A549 (cell line): ENCODE results near the gene FAM163A. TPM values are rescaled to one million over a fixed set of nuclear protein-coding genes. Genes with fewer than 3 reads are reported as not detected.
"Not testable (repeated sequence)": the region's sequence is repeated elsewhere in the genome, so short reads cannot be mapped to it uniquely, and the experiment has no call there.

Source experiments
- ATAC-seq, 2 experiments: fragments of 200-7000 bp in 1 of 2; fragments of >200 bp in 1 of 2; cut with Nextera tagmentation in 1 of 2; cut with Tn5 transposase in 1 of 2; 3 replicates each; pipeline versions ENCODE4 v1.8.0 to v1.9.1; 2018 to 2020; ENCODE audit warnings: mild to moderate bottlenecking in 1 of 2, moderate library complexity in 1 of 2
- CTCF ChIA-PET: fragments of 300-600 bp; sonication (Branson Sonifier 250); formaldehyde crosslinking; extraction: SDS; loops from one replicate; lab custom pipeline; 2021; ENCODE audit warnings: antibody characterized with exemption, inconsistent platforms; lab: Yijun Ruan, JAX
- POLR2A ChIA-PET: fragments of 350-600 bp; formaldehyde crosslinking; extraction: SDS; loops from one replicate; lab custom pipeline; 2021; ENCODE audit warnings: antibody characterized with exemption, inconsistent platforms; lab: Yijun Ruan, JAX
- DNase-seq, 2 experiments: peaks; one replicate each; pipeline versions ENCODE4 v3.0.0 to v3.0.0-alpha.2; 2011 to 2016; ENCODE audit warnings: low read depth in 1 of 2, low spot score in 1 of 2
- FAIRE-seq: peaks from 2 replicates; lab custom pipeline; 2011; peaks lifted over from hg19 to GRCh38; lab: Jason Lieb, UNC
- H3K27ac ChIP-seq, 2 experiments: fragments of >200 bp; sonication (Bioruptor Twin); formaldehyde crosslinking; 3 replicates each; pipeline ENCODE4 v1.5.1; 2016 to 2017
- H3K4me1 ChIP-seq: fragments of >200 bp; sonication (Bioruptor Twin); formaldehyde crosslinking; 3 replicates; pipeline ENCODE4 v1.6.1; 2016
- H3K4me2 ChIP-seq: fragments of >200 bp; sonication (Bioruptor Twin); formaldehyde crosslinking; 3 replicates; pipeline ENCODE4 v1.6.1; 2016
- H3K4me3 ChIP-seq: fragments of >200 bp; sonication (Bioruptor Twin); formaldehyde crosslinking; 3 replicates; pipeline ENCODE4 v1.5.1; 2016
- H3K9me3 ChIP-seq: fragments of >200 bp; sonication (Bioruptor Twin); formaldehyde crosslinking; 3 replicates; pipeline ENCODE4 v1.6.1; 2016
- BHLHE40 ChIP-seq: IDR thresholded peaks from 2 replicates; pipeline ENCODE4 v1.6.1; 2012; ENCODE audit warnings: low read depth, low read length, inconsistent platforms
- ELK1 ChIP-seq: fragments of 150-350 bp; IDR thresholded peaks from 2 replicates; pipeline ENCODE4 v1.6.1; 2014; ENCODE audit warnings: low read depth, mild to moderate bottlenecking, low read length
- HEYL ChIP-seq: fragments of 250-450 bp; sonication (Bioruptor Pico); IDR thresholded peaks from 2 replicates; pipeline ENCODE4 v1.8.0; 2021; ENCODE audit warnings: mild to moderate bottlenecking, moderate library complexity
- MAFK ChIP-seq: fragments of 450-650 bp; IDR thresholded peaks from 2 replicates; pipeline ENCODE4 v1.6.1; 2014; ENCODE audit not compliant: partially characterized antibody
- NPAS2 ChIP-seq: fragments of 250-450 bp; sonication (Bioruptor Pico); IDR thresholded peaks from 2 replicates; pipeline ENCODE4 v1.8.0; 2022; ENCODE audit warnings: mild to moderate bottlenecking, moderate library complexity, borderline replicate concordance
- PHF8 ChIP-seq: fragments of 200-600 bp; sonication (generic); IDR thresholded peaks from 2 replicates; pipeline ENCODE4 v1.6.1; 2016; ENCODE audit warnings: low read depth, mild to moderate bottlenecking, antibody characterized with exemption, moderate library complexity, borderline replicate concordance
- RARB ChIP-seq: fragments of 250-450 bp; sonication (Bioruptor Pico); IDR thresholded peaks from 2 replicates; pipeline ENCODE4 v1.8.0; 2021; ENCODE audit warnings: mild to moderate bottlenecking, moderate library complexity
- SMC3 ChIP-seq: fragments of >200 bp; sonication (Bioruptor Twin); formaldehyde crosslinking; IDR thresholded peaks from 3 replicates; pipeline ENCODE4 v1.6.1; 2018; ENCODE audit warnings: inconsistent platforms
- ZC3H11A ChIP-seq: fragments of 450-650 bp; IDR thresholded peaks from 2 replicates; pipeline ENCODE4 v1.6.1; 2014; ENCODE audit warnings: antibody characterized with exemption, mild to moderate bottlenecking
- whole genome bisulfite sequencing: methylation state at CpG from one replicate; pipeline ENCODE4 v1.1.6; 2017; ENCODE audit errors: missing lambda C conversion rate; 5-methylcytosine and 5-hydroxymethylcytosine counted together
- polyA plus RNA-seq, 4 experiments: library from polyadenylated mRNA; depleted of rRNA in 3 of 4; stranded (reverse); fragments of >200 nt; fragmentation: RNase III in 1 of 4; extraction: RNeasy Plus Mini Kit Qiagen cat#74134 plus additional on column Dnase treatment in 1 of 4; gene quantifications; 2 replicates in 3 of 4; 3 replicates in 1 of 4; pipeline ENCODE4 v1.2.3, GENCODE V29; 2011 to 2017
- TF ChIP-seq, protein P1 (sequence below): fragments of >200 bp; sonication (Bioruptor Twin); formaldehyde crosslinking; IDR thresholded peaks from 3 replicates; pipeline ENCODE4 v1.5.1; 2016
- TF ChIP-seq, protein P2 (sequence below): IDR thresholded peaks from 2 replicates; pipeline ENCODE4 v1.6.1; 2012

The FAM163A gene
- polyA plus RNA-seq, 2 of the 4 experiments (the other 2 are of a cell fraction), result not detected

- TF ChIP-seq SMC3, result no peak
- TF ChIP-seq BHLHE40, result no peak
Observed at GRCh38 chr1:179831852-179832699, 89.0 kb downstream of the FAM163A start (continued).

DNA sequence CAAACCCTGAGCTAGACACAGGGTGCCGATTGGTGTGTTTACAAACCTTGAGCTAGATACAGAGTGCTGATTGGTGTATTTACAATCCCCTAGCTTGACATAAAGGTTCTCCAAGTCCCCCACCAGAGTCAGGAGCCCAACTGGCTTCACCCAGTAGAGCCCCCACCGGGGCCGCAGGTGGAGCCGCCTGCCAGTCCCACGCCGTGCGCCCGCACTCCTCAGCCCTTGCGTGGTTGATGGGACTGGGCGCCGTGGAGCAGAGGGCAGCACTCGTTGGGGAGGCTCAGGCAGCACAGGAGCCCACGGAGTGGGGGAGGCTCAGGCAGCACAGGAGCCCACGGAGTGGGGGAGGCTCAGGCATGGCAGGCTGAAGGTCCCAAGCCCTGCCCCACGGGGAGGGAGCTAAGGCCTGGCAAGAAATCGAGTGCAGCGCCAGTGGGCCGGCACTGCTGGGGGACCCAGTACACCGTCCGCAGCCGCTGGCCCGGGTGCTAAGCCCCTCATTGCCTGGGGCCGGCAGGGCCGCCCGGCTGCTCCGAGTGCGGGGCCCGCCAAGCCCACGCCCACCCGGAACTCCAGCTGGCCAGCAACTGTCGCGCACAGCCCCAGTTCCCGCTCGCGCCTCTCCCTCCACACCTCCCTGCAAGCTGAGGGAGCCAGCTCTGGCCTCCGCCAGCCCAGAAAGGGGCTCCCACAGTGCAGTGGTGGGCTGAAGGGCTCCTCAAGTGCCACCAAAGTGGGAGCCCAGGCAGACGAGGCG, 93.8 kb downstream of the FAM163A start:
- ATAC-seq, FAIRE-seq, DNase-seq, H3K4me2 ChIP-seq, H3K4me1 ChIP-seq, POLR2A ChIA-PET, H3K27ac ChIP-seq, H3K9me3 ChIP-seq, H3K4me3 ChIP-seq: not testable (repeated sequence)
- CTCF ChIA-PET, result interaction anchor here (0.8 to 3.8 kb wide), 6 partner anchors 8 to 31 kb away, joined by 3 to 13 read pairs (median 4); no protein-coding TSS in a partner anchor
- 92% methylated on average over 29 of the region's 38 CpGs for WGBS

DNA sequence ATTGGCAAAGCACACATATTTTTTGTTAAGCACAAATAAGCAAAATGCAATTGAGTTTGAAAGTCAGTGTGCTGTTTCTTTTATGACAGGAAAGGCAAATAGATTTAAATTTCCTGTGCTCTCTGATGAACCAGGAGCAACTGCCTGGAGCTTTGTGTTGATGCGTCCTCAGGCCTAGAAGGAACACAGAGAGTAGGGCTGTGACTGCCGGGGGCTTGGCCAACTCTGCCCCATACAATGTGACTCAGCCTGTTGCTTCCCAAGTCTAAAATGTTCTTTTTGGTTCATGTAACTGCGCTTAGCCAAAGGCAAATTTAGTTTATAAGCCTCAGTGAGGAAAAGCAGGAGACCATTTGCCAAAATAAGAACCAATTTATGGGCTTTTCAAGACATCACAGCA, 97.0 kb downstream of the FAM163A start:
- WGBS, result 96% methylated on average over 3 of the region's 3 CpGs
- no peak overlapping the region for H3K4me3 ChIP-seq
- POLR2A ChIA-PET, result no interaction called here
- H3K27ac ChIP-seq, result no peak overlapping the region
- H3K4me2 ChIP-seq, result no peak overlapping the region
- H3K4me1 ChIP-seq, result no peaks in the 10 kb centered on the region
- CTCF ChIA-PET, result interaction anchor here (1.1 to 3.8 kb wide), 2 partner anchors 25 to 134 kb away, joined by 5 to 13 read pairs; no protein-coding TSS in a partner anchor
- TF ChIP-seq ELK1, result no peak
- TF ChIP-seq BHLHE40, result no peak
- TF ChIP-seq, protein P1, sequence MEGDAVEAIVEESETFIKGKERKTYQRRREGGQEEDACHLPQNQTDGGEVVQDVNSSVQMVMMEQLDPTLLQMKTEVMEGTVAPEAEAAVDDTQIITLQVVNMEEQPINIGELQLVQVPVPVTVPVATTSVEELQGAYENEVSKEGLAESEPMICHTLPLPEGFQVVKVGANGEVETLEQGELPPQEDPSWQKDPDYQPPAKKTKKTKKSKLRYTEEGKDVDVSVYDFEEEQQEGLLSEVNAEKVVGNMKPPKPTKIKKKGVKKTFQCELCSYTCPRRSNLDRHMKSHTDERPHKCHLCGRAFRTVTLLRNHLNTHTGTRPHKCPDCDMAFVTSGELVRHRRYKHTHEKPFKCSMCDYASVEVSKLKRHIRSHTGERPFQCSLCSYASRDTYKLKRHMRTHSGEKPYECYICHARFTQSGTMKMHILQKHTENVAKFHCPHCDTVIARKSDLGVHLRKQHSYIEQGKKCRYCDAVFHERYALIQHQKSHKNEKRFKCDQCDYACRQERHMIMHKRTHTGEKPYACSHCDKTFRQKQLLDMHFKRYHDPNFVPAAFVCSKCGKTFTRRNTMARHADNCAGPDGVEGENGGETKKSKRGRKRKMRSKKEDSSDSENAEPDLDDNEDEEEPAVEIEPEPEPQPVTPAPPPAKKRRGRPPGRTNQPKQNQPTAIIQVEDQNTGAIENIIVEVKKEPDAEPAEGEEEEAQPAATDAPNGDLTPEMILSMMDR, result no peak
- TF ChIP-seq ZC3H11A, result no peak
- TF ChIP-seq, protein P2, sequence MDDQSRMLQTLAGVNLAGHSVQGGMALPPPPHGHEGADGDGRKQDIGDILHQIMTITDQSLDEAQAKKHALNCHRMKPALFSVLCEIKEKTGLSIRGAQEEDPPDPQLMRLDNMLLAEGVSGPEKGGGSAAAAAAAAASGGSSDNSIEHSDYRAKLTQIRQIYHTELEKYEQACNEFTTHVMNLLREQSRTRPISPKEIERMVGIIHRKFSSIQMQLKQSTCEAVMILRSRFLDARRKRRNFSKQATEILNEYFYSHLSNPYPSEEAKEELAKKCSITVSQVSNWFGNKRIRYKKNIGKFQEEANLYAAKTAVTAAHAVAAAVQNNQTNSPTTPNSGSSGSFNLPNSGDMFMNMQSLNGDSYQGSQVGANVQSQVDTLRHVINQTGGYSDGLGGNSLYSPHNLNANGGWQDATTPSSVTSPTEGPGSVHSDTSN, result no peak
- TF ChIP-seq RARB, result no peak
- TF ChIP-seq HEYL (CRISPR knock-in tag), result no peak
- TF ChIP-seq PHF8, result no peak
- TF ChIP-seq NPAS2 (CRISPR knock-in tag), result no peak
- no peak for DNase-seq
- no peak for FAIRE-seq
- ATAC-seq, result no peak
- no peaks in the 10 kb centered on the region for H3K9me3 ChIP-seq

- H3K9me3 ChIP-seq, result no peaks in the 10 kb centered on the region
- ChIA-PET POLR2A (no interaction called here), CTCF (interaction anchor here (1.2 kb wide), 2 partner anchors 38 to 46 kb away, joined by 3 read pairs; no protein-coding TSS in a partner anchor)
- no peaks in the 10 kb centered on the region for H3K4me1 ChIP-seq
- H3K4me3 ChIP-seq, result no peak overlapping the region
- TF ChIP-seq BHLHE40 (no peak), MAFK (peak; percentile 75)
- FAIRE-seq (no peak), ATAC-seq (no peak), DNase-seq (no peak)
- 93% methylated on average over 3 of the region's 3 CpGs for WGBS
- H3K4me2 ChIP-seq, result no peak overlapping the region
- no peak overlapping the region for H3K27ac ChIP-seq
Observed at GRCh38 chr1:179848233-179848632, 105.1 kb downstream of the FAM163A start.
